Kidney (tissue), 14 donors: ENCODE measurements around the gene ABLIM1. TPM values are rescaled to one million over a fixed set of nuclear protein-coding genes. Genes with fewer than 3 reads are reported as not detected.

Source experiments
- DNase-seq, 5 donors: peaks; one replicate each; pipeline ENCODE4 v3.0.0-alpha.2; 2013 to 2020
- FAIRE-seq: peaks from 2 replicates; lab custom pipeline; 2012; peaks lifted over from hg19 to GRCh38; lab: Jason Lieb, UNC
- H3K27ac ChIP-seq, 2 donors: one replicate each; pipeline ENCODE4 v1.7.0; 2013; ENCODE audit warnings: low read depth in 2 of 2, low read length in 2 of 2, inconsistent platforms in 1 of 2
- H3K27me3 ChIP-seq: one replicate; pipeline ENCODE4 v1.7.1; 2013; ENCODE audit warnings: low read length, inconsistent platforms; ENCODE audit not compliant: control insufficient read depth, insufficient read depth
- H3K36me3 ChIP-seq, 3 donors: one replicate each; pipeline versions ENCODE4 v1.7.0 to v1.7.1; 2013; ENCODE audit warnings: low read length in 3 of 3, control low read depth in 1 of 3, inconsistent platforms in 1 of 3; ENCODE audit not compliant: insufficient read depth in 3 of 3, control insufficient read depth in 2 of 3
- H3K4me1 ChIP-seq, 3 donors: one replicate each; pipeline versions ENCODE4 v1.7.0 to v1.7.1; 2013; ENCODE audit warnings: low read length in 3 of 3, inconsistent platforms in 1 of 3, low read depth in 1 of 3; ENCODE audit not compliant: control insufficient read depth in 2 of 3, insufficient read depth in 2 of 3
- H3K4me3 ChIP-seq, 3 donors: one replicate each; pipeline versions ENCODE4 v1.7.0 to v1.8.1; 2013; ENCODE audit warnings: low read length in 3 of 3, control low read depth in 1 of 3, inconsistent platforms in 1 of 3
- H3K9ac ChIP-seq, 3 donors: one replicate each; pipeline versions ENCODE4 v1.7.0 to v1.7.1; 2013; ENCODE audit warnings: low read length in 3 of 3, control low read depth in 1 of 3, inconsistent platforms in 1 of 3
- H3K9me3 ChIP-seq, 3 donors: one replicate each; pipeline versions ENCODE4 v1.7.0 to v1.7.1; 2013; ENCODE audit warnings: low read length in 3 of 3, control low read depth in 1 of 3, inconsistent platforms in 1 of 3; ENCODE audit not compliant: control insufficient read depth in 2 of 3, insufficient read depth in 1 of 3
- intact Hi-C: fragments of 100-400 bp; cut with DNase I; formaldehyde crosslinking; loops from one replicate; pipeline ENCODE4 v1.11.1; 2022
- polyA plus RNA-seq: library from polyadenylated mRNA; stranded (reverse); fragments of 350-450 nt; fragmentation: Illumina TruSeq; extraction: RNeasy Lipid Tissue Mini Kit (QIAGEN cat#74804); gene quantifications from one replicate; pipeline ENCODE4 v1.2.3, GENCODE V29; 2014; ENCODE audit warnings: low read depth, low replicate concordance; ENCODE audit not compliant: insufficient read depth
- total RNA-seq: library from RNA; stranded (reverse); fragmentation: NEBNext Ultra II Directional; extraction: Animal tissue kit (Norgen Biotek cat#: 25700); gene quantifications from one replicate; pipeline ENCODE4 v1.2.1, GENCODE V29; 2021
- TF ChIP-seq, protein P1 (sequence below): IDR thresholded peaks from 3 replicates; pipeline ENCODE4 v1.5.1; 2012; ENCODE audit warnings: mild to moderate bottlenecking, moderate library complexity, borderline replicate concordance; ENCODE audit not compliant: insufficient read depth; ENCODE audit errors: extremely low read depth
- donor health status: control.
- donor health status: control.
- donor health status: control.
- donor health status: control.
- donor health status: control.
- donor health status: DM: yes; HTN: yes; CAD: no.
- donor health status: Normal renal cell carcinoma (clear cell type).

The ABLIM1 gene
- total and polyA plus RNA-seq, 2 donors from 2014 or later = 32.3 to 158 TPM

DNA sequence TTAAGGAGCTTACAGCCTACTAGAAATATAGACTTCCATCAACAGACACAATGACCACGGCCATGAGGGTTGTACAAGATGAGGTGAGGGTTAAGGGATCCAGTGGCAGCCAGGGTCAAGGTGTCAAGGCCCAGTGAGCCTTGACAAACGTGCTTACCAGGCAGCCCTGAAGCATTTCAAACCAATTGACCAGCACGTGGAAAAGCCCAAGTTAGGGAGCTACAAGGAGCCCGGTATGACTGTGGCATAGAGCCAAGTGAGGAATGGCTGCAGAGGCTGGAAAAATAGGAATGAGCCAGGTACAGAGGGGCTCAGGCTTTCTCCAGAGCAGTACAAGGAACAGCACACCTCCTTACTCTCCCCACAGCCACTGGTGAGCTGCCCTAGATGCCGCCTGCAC is 266.5 kb downstream of the ABLIM1 start:
- Histone ChIP-seq H3K4me1 (peaks cover 0 to 25% (median 21%) of the 10 kb centered on the region in 3 donors), H3K36me3 (no peaks in the 10 kb centered on the region), H3K9ac (no peak overlapping the region), H3K27ac (peak overlapping the region in 1 of 2 donors; percentile 37), H3K4me3 (no peak overlapping the region), H3K9me3 (no peaks in the 10 kb centered on the region), H3K27me3 (no peaks in the 10 kb centered on the region)
- DNase-seq = no peak
- TF ChIP-seq, protein P1, sequence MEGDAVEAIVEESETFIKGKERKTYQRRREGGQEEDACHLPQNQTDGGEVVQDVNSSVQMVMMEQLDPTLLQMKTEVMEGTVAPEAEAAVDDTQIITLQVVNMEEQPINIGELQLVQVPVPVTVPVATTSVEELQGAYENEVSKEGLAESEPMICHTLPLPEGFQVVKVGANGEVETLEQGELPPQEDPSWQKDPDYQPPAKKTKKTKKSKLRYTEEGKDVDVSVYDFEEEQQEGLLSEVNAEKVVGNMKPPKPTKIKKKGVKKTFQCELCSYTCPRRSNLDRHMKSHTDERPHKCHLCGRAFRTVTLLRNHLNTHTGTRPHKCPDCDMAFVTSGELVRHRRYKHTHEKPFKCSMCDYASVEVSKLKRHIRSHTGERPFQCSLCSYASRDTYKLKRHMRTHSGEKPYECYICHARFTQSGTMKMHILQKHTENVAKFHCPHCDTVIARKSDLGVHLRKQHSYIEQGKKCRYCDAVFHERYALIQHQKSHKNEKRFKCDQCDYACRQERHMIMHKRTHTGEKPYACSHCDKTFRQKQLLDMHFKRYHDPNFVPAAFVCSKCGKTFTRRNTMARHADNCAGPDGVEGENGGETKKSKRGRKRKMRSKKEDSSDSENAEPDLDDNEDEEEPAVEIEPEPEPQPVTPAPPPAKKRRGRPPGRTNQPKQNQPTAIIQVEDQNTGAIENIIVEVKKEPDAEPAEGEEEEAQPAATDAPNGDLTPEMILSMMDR = no peak
- no peak for FAIRE-seq
- intact Hi-C loops = no loop called here

DNA sequence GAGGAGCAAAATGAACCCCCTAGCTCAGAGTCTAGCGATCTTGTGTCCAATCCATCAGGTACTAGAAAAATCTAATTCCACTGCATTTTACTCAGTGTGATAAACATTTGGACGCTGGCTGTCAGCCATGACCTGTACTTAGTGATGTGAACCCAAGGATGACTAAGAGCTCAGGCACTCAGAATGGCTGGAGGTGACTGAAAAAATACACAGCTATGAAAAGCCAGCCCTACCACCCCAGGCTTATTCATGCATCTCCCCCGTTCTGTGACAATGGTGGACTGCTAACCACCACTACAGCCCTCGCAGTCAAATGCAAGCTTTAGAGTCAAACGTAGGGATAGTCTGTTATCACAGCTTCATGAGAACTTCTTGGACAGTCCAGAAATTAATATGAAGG is 268.6 kb downstream of the ABLIM1 start:
- Histone ChIP-seq H3K27me3 (no peaks in the 10 kb centered on the region), H3K27ac (peak overlapping the region in 1 of 2 donors; percentile 65), H3K4me3 (no peak overlapping the region), H3K9me3 (no peaks in the 10 kb centered on the region), H3K36me3 (no peaks in the 10 kb centered on the region), H3K9ac (no peak overlapping the region), H3K4me1 (peaks cover 0 to 25% (median 23%) of the 10 kb centered on the region in 3 donors)
- no peak for FAIRE-seq
- intact Hi-C loops = no loop called here
- TF ChIP-seq, protein P1 = no peak
- peak in 2 of 5 donors; percentile 19 to 60 for DNase-seq

DNA sequence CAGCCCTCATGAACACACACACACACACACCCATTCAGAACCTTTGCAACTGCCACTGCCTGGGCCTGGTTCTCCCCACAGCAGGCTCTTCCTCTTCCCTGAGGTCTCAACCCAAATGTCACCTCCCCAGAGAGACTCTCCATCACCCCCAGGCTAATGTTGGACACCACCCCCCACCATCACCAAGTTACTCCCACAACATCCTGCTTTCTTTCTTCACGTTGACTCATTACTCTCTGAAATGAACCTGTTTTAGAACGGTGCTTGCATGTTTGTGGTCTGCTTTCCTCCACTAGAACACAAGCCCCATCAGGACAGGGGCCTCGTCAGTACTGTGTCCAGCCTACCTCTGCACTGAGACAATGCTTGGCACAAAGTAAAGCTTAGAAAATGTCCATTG is 269.8 kb downstream of the ABLIM1 start:
- no peak for DNase-seq
- no peaks in the 10 kb centered on the region for H3K9me3 ChIP-seq
- no peaks in the 10 kb centered on the region for H3K27me3 ChIP-seq
- H3K36me3 ChIP-seq = no peaks in the 10 kb centered on the region
- intact Hi-C loops = no loop called here
- no peak overlapping the region for H3K9ac ChIP-seq
- TF ChIP-seq, protein P1 = no peak
- H3K4me3 ChIP-seq = no peak overlapping the region
- H3K27ac ChIP-seq = peak overlapping the region in 1 of 2 donors; percentile 14
- no peak for FAIRE-seq
- H3K4me1 ChIP-seq = peaks cover 0 to 25% (median 23%) of the 10 kb centered on the region in 3 donors

DNA sequence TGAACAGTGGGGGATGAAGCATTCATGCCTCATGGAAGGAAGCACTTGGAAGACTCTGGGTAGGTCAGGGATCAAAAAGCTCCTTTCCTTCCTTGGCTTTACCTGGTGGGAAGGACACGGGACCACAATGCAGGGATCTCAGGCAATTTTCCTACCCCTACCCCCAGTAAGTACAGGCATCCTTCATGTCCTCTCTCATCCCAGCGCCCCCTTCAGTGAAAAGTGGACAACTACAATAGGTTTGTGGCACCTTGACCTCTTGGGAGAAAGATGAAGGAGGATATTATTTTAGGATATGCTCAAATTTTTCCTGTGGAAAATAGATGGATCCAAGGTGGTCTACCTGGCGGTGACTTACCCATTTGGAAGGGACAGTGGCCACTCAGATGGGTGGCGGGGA is 270.3 kb downstream of the ABLIM1 start:
- H3K27me3 ChIP-seq = no peaks in the 10 kb centered on the region

More for the DNA sequence above, 270.3 kb downstream of the ABLIM1 start:
- Histone ChIP-seq H3K4me3 (no peak overlapping the region), H3K9me3 (no peaks in the 10 kb centered on the region), H3K36me3 (no peaks in the 10 kb centered on the region), H3K27ac (peak overlapping the region in 1 of 2 donors; percentile 14), H3K4me1 (peaks cover 0 to 20% (median 20%) of the 10 kb centered on the region in 3 donors), H3K9ac (no peak overlapping the region)
- FAIRE-seq (no peak), DNase-seq (no peak)
- intact Hi-C loops = no loop called here
- TF ChIP-seq, protein P1 = no peak
